Stimulated activated CD4-positive, alpha-beta T cell treated with anti-CD3 and anti-CD28 coated beads, Interleukin-15, amount 100 ng/mL, for 1 hour (primary cell): Measurements from ENCODE around the gene FBN3.

Experiments
- DNase-seq, 2 donors: peaks; one replicate each; pipeline ENCODE4 v3.0.0-alpha.2; 2020; ENCODE audit warnings: low read depth in 1 of 2, low spot score in 1 of 2

Gene FBN3

DNA sequence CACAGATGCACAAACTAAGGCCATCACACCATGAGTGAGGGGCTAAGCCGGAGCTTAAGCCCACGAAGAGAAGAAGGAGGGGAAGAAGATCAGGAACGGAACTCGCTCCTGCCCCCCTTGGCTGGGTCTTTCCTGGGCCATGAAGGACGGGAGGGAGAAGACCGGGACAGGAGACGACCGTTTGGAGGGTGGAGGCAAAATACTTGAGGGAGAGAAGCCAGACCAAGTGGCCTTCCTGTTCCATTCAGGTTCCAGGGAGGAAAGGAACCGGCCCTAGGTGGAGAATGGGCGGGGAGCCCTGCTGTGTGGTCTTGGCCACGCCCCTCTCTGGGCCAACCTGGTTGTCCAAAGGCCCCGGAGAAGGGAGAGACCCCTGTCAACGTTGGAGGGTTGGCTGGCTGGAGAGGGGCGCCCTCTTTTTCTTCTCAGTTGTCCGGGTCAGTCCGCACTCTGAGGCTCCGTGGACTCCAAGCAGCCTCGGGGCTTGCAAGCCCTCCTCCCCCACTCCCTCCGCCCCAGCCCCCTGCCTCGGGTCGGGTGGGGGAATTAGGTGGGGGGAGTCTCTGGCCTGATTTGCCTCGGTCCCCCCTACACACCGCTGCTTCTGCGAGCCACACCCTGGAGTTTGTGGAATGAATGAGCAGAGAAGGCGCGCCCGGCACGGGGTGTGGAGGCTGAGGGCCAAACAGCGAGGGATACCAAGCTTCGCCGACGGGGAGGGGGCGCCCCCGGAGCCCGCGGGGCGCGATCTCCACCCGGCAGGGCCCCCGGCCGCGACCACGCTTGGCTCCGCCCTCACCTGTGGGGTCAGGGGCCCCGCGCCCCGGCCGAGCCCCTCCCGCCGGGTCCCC is 757 bp downstream of the FBN3 start:
- DNase-seq: no peak

DNA sequence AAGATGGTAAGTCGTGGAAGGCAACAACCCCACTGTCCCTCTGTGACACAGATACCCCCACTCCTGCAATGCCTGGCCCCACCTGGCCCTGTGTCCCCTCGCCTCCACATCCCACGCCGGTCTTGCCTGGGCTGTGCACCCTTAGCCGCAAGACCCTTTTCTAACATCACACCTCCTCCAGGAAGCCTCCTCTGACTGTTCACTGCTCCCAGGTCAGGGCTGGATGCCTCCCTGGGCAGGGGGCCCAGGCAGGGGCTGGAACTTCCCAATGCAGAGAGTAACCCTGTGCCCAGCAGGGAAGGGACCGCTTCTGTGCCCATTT is 1.3 kb downstream of the FBN3 start:
- no peak for DNase-seq

DNA sequence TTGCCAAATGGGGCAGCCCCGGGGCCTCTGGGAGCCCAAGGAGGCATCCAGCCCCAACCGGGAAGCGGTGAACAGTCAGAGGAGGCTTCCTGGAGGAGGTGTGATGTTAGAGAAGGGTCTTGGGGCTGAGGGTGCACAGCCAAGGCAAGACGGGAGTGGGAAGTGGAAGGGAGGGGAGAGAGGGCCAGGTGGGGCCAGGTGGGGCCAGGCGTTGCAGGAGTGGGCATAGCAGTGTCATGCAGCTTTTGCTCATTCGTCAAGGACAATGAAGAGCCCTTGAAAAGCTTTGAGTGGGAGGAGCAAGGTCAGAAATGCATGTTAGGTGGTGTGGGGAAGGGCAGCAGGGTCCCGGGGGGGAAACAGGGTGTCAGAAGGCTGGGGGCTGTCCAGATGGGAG is 1.8 kb downstream of the FBN3 start:
- DNase-seq: no peak

DNA sequence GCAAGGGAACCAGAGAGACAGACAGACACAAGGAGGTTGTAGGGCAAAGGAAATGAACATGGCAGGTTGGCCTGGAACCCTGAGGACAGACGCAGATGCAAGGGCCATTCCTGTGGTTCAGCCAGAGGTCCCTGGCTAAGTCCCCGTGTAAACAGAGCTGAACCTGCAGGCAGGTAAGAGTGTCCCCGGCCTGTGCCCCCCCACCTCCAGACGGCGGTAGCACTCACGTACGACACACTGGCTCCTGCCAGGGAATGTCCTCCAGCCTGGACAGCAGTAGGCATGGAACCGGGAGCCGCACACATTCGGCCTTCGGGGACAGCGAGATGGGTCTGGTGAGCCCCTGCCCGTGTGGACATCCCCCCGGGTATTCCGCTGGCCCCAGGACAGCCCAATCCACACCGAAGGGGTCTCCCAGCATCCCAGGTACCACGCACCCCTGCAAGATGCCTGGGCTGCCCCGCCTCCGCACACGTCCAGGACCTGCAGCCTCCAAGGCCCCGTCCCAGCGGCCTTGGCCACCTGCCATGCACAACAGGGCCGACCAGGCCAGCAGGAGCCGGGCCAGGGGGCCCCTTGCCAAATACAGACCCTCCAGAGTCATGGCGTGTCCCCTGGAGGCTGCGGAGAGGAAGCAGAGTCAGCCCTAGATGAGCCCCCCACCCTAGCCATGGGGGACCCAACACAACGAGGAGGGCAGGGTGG is 2.4 kb downstream of the FBN3 start:
- no peak for DNase-seq

DNA sequence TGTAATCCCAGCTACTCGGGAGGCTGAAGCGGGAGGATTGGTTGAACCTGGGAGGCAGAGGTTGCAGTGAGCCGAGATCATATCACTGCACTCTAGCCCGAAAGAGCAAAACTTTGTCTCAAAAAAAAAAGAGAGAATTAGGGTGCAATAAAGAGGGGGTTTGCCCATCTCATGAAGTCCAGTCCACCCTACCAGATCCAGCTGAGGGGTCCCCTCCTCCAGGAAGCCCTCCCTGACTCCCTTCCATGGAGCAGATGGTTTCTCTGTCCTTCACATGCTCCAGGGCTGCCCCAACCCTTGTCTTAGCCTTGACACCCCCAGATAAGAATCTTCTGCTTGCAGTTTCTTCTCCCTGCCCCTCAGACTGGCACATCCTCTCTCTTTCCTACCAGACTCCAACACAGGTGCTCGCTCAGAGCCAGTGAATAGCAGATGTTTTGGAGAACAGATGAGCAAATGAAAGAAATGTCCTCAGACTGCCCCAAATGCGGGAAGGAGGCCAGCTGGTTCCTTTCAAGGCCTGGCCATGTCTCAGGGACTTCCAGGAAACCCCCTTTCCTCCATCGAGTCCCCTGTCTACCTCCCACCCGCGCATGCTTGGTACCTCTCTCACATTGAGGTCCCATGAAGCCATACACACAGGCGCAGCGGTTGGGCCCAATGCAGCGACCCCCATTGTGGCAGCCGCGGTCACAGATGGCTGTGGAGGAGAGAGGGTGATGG is 5.0 kb downstream of the FBN3 start:
- DNase-seq: no peak

DNA sequence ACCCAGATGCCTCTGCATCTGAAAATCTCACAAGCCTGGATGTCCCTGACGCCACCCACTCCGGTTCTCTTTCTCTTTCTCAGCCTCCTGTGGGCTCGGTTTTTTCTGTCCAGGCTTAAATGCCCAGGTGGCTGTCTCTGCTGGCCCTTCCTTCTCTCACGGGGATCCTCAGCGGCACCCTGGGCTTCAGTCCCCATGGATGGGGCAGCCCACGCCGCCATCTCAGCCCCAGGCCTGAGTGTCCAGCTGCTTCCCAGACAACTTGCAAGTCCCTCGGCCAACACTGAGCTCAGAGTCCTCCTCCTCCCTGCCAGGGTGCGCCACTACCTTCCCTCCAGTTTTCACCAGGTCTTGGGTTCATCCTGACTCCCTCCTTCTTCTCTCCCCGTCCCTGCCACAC is 6.4 kb downstream of the FBN3 start:
- DNase-seq: no peak

DNA sequence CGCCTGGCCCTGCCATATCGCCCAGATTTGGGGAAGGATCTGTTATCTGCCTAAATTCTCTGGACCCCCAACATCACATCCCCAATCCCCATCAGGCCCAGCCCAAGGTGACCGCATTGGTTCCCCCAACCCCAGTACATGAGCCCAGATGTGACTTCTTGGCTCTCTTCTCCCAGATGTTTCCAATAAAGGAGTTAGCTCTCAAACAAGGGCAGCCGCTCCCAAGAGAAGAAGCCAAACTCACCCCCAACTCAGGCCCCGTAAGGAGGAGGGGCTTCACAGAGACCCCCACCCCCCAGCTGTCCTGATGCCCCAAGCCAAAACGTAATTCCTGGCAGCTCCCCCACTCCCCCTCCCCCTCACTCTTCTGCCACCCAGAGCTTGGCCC is 6.9 kb downstream of the FBN3 start:
- no peak for DNase-seq

DNA sequence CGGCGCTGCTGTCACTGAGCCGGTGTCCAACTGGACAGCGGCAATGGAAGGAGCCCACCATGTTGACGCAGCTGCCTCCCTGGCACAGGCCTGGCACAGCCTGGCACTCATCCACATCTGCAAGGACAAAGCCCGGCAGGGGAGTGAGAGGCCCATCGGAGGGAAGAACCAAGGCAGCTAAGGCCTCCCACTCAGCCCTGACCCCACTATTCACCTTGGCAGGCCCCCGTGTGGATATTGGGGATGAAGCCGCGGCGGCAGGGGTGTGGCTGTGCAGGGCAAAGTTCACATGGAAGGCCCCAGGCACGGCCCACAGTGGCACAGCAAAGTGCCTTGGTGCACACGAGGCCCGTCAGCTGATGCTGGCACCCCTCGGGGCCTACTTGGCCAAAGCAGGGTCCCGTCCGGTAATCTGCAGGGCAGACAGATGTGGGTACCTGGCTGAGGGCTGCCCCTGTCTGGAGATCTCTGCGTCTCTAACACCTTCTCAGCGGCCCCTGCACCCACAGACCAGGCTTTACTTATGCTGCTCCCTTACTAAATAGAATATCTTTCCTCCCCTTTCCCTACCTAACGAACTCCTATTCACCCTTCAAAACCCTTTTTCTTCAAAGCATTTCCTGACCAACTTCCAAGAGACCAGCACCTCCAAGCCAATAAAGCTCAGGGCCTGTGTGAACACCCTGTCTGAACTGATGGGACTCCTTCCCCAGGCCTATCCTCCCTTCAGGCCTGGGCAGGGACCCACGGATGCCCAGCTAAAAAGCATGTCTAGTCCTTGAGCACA is 7.5 kb downstream of the FBN3 start:
- no peak for DNase-seq

DNA sequence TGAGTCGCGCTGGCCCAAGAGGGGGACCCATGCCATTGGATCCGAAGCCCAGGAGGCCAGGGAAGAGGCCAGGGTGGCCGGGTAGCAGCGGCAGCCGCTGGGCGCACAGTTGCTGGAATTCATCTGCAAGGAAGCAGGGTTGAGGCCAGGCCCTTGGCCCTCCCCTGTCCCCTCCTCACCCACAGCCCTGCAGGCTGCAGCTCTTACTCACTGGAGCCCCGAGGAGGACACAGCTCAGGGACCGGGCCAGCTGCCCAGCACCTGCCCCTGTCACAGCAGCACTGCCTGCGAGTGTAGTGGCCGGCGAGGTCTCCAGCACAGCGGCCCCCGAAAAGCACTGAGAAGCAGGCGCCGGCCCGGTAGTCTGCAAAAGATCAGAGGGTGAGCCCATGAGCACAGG is 11.2 kb downstream of the FBN3 start:
- DNase-seq: no peak

DNA sequence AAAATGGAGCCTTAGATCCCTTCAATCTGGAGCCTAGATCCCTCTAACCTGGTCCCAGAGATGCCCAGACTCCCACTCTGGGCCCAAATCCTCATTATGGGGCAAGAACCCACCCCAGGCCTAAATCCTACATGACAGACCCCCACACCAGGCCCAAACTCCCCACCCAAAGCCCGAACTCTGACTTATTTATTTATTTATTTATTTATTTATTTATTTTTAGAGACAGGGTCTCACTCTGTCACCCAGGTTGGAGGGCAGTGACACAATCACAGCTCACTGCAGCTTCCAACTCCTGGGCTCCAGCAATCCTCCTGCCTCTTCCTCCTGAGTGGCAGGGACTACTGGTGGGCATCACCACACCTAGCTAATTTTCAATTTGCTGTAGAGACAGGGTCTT is 12.0 kb downstream of the FBN3 start:
- DNase-seq: no peak

DNA sequence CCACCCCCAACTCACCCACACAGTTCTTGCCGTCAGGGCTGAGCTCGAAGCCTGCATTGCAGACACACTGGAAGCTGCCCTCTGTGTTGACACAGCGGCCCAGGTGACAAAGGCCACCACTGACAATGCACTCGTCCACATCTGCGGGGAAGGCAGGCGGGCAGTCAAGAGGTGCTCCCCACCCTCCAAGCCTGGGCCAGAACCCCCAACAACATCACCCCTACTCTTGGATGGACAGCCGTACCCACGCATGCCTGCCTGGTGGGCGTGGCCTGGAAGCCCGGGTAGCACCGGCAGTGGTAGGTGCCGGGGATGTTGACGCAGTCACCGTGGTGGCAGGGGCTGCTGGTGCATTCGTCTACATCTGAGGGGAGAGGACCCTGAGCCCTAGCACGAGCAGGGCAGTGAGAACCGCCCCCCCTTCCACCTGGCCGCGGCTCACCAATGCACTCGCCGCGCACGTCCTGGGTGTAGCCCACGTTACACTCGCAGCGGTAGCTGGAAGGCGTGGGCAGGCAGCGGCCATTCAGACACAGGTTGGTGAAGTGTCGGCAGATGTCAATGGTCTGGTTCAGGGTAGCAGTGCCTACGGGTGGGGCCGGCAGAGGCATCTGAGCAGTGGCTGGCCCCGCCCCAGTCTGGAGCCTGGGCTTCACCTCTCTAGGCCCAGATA is 13.3 kb downstream of the FBN3 start:
- DNase-seq: no peak

DNA sequence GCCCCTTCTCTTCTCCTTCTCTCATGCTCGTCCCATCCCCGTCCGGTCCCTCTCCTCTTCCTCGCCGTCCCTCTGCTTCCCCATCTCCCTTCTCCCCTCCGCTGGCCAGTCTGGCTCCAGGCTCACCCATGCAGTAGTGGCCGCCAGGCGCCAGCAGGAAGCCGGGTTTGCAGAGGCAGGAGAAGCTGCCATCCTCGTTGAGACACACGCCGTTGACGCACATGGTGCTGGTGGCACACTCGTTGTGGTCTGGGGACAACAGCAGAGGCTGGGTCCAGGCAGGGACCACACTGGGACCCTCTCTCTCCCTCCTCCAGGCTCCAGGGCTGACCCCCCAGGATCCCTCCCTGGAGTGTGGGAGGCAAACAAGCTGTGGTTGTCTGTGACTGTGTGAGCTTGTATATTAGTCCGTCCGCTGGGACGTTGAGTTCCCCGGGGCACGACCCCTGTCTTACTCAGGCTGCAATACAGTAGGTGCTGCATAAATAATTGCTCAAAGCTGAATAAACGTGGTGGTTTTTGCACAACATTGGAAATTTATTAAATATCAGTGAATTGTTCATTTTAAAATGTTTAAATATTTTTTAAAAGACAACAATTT is 16.4 kb downstream of the FBN3 start:
- no peak for DNase-seq

DNA sequence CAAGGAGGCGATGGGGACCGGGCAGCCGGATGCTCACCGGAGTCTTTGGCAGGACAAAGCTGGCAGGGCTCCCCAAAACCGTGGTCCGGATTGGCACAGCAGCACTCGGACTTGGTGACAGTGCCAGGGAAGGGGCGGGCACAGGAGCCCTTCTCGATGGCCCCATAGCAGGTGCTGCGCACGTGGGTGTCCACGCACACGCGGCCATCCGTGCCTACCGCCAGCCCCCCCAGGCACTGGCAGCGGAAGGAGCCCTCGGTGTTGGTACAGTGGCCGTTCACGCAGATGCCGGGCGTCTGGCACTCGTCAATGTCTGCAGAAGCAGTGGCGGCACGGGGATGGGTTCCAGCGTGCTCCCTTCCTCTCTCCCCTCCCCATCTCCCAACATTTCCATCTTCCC is 17.9 kb downstream of the FBN3 start:
- DNase-seq: no peak

DNA sequence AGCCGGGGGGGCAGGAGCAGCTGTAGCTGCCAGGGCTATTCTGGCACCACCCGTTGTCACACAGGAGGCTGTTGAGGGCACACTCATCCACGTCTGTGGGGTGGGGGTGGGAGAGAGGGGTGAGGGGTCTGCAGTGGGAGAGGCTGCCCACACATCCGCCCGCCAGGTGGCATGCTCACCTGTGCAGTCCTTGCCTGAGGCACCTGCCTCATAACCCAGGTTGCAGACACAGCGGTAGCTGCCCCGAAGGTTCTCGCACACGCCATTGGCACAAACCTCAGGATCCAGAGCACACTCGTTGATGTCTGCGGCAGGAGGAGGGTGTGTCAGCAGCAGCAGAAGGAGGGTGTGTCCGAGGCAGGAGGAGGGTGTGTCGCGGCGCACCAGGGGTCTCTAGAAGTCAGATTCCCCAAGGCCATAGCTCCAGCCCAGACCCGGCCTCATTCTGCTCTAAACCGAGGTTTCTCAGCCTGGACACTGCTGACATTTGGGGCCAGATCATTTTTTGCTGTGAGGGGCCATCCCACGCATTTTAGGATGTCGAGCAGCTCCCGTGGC is 20.3 kb downstream of the FBN3 start:
- no peak for DNase-seq

DNA sequence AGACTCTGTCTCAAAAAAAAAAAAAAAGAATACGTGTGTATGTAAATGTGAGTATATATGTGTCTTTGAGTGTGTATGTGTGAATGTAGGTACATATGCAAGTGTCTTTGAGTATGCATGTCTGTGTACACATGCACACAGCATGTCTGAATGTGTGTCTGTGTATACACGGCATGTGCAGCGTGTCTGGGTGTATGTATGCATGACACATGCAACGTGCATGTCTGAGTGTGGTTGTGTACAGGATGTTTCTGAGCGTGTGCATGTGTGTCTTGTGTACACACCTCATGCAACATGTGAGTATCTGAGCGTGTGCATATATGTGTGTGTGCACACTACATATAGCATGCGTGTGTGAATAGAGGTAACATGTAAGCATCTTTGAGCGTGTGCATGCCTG is 20.8 kb downstream of the FBN3 start:
- DNase-seq: no peak

DNA sequence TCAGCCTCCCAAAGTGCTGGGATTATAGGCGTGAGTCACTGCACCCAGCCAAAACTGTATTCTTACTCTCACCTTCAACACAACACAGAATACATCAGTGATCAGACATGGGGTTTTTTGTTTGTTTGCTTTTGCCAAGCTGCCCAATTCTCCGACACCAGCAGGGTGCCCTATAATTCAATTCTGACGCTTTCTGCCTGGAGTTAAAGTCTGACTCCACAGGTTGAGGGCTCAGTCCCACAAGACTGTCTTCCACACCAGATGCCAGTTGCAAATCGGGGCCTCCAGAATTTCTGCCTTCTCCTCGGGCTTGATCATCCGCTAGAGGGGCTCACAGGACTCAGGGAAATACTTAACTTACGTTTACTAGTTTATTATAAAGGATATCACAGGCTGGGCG is 22.1 kb downstream of the FBN3 start:
- no peak for DNase-seq

DNA sequence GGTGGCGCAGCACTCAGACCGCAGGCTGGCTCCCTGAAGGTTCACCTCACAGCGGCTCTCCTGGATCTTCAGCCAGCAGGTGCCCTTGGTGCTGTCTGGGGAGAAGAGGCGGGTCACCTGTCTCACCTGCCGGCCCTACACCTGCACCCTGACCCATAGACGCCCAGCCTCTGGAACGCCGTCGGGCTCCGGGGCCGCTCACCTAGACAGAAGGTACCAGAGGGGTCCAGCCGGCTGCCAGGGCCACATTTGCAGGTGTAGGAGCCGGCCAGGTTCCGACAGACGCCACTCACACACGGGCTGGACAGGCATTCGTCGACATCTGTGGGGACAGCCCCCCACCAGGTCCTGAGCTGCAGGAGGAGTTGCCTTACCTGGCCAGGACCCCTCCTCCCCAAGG is 22.9 kb downstream of the FBN3 start:
- no peak for DNase-seq

DNA sequence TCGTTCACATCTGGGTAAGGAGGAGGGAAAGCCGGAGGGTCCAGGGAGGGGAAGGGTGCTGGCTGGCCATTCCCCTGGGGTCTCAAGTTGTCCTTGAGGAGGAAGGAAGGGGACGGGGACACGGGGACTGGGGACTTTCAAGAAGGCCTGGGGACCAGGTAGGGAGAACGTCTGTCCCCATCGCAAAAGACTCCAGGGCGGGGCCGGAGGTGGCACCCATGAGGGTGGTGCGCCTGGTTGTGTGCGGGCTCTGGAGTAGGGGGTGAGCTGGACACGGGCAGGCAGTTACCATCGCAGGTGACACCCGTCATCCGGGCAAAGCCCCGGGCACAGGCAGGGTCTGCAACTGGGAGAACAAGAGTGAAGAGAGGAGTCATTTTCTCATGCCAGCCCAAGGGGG is 23.4 kb downstream of the FBN3 start:
- DNase-seq: no peak

DNA sequence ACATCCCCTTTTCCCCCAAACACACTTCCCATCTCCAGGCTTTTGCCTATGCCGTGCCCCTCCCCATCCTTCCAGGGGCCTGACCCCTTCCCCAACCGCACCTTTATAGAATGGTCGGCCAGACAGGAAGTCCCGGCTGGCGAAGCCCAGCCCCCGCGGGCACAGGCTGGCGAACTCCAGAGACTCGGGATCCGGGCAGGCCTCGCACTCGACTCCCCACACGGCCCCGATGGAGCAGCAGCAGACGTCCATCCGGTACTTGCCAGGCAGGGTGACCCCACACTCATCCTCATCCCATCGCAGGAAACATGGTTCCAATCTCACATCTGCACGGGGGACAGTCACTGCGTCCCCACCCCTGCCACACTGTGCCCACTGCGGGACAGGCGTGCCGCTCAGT is 25.7 kb downstream of the FBN3 start:
- DNase-seq: no peak
